Measurements from ENCODE around the gene SNX17. TPM values are rescaled to one million over a fixed set of nuclear protein-coding genes. Genes with fewer than 3 reads are reported as not detected.
"Not testable (repeated sequence)": the region's sequence is repeated elsewhere in the genome, so short reads cannot be mapped to it uniquely, and the experiment has no call there.

Gene SNX17
- total and polyA plus RNA-seq, 9 donors, result 72.3 to 111 (median 99.4) TPM

GRCh38 chr2:27336173-27336572, 34.2 kb upstream of the SNX17 start:
- no peaks in the 10 kb centered on the region for H3K9me3 ChIP-seq
- H3K27me3 ChIP-seq, result no peaks in the 10 kb centered on the region
- no peaks in the 10 kb centered on the region for H3K4me1 ChIP-seq (ENCODE audit: insufficient read depth)
- no peak for TF ChIP-seq EP300 (IDR thresholded peaks at IDR 0.05)
- TF ChIP-seq POLR2A (IDR thresholded peaks at IDR 0.05), result no peak
- TF ChIP-seq, protein P1, sequence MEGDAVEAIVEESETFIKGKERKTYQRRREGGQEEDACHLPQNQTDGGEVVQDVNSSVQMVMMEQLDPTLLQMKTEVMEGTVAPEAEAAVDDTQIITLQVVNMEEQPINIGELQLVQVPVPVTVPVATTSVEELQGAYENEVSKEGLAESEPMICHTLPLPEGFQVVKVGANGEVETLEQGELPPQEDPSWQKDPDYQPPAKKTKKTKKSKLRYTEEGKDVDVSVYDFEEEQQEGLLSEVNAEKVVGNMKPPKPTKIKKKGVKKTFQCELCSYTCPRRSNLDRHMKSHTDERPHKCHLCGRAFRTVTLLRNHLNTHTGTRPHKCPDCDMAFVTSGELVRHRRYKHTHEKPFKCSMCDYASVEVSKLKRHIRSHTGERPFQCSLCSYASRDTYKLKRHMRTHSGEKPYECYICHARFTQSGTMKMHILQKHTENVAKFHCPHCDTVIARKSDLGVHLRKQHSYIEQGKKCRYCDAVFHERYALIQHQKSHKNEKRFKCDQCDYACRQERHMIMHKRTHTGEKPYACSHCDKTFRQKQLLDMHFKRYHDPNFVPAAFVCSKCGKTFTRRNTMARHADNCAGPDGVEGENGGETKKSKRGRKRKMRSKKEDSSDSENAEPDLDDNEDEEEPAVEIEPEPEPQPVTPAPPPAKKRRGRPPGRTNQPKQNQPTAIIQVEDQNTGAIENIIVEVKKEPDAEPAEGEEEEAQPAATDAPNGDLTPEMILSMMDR (IDR thresholded peaks at IDR 0.05), result no peak
- DNase-seq, result no peak
- H3K36me3 ChIP-seq, result no peaks in the 10 kb centered on the region
- H3K27ac ChIP-seq, result no peak overlapping the region
- WGBS, 3 donors, result 91 to 95% (median 94%) methylated on average over 7 of the region's 7 CpGs
- intact Hi-C loops (cut with DNase I), result no loop called here
- no peak overlapping the region for H3K4me3 ChIP-seq

GRCh38 chr2:27347641-27348040, 22.8 kb upstream of the SNX17 start:
- no peak overlapping the region for H3K27ac ChIP-seq

GRCh38 chr2:27350106-27350693, 20.2 kb upstream of the SNX17 start:
- H3K36me3 ChIP-seq, result no peaks in the 10 kb centered on the region
- H3K9me3 ChIP-seq, result no peaks in the 10 kb centered on the region
- no peaks in the 10 kb centered on the region for H3K27me3 ChIP-seq
- H3K4me3 ChIP-seq, result no peak overlapping the region
- intact Hi-C loops (cut with DNase I), result no loop called here
- no peak for DNase-seq
- 66 to 75% (median 67%) methylated on average over 7 of the region's 7 CpGs for WGBS, 3 donors
- H3K27ac ChIP-seq, result no peak overlapping the region
- no peaks in the 10 kb centered on the region for H3K4me1 ChIP-seq (ENCODE audit: insufficient read depth)
- no peak for TF ChIP-seq POLR2A (IDR thresholded peaks at IDR 0.05)
- no peak for TF ChIP-seq EP300 (IDR thresholded peaks at IDR 0.05)
- TF ChIP-seq, protein P1 (IDR thresholded peaks at IDR 0.05), result no peak

More at GRCh38 chr2:27347641-27348040, 22.8 kb upstream of the SNX17 start:
- Histone ChIP-seq H3K4me3 (no peak overlapping the region), H3K27me3 (no peaks in the 10 kb centered on the region), H3K4me1 (ENCODE audit: insufficient read depth) (no peaks in the 10 kb centered on the region), H3K36me3 (no peaks in the 10 kb centered on the region), H3K9me3 (no peaks in the 10 kb centered on the region)
- intact Hi-C loops (cut with DNase I), result no loop called here
- DNase-seq, result no peak
- TF ChIP-seq, protein P1 (IDR thresholded peaks at IDR 0.05), result no peak
- TF ChIP-seq EP300 (IDR thresholded peaks at IDR 0.05) (no peak), POLR2A (IDR thresholded peaks at IDR 0.05) (no peak)
- 83 to 90% (median 90%) methylated on average over 2 of the region's 2 CpGs for WGBS, 3 donors

GRCh38 chr2:27351802-27352598, 18.4 kb upstream of the SNX17 start:
- no peak for DNase-seq
- intact Hi-C loops (cut with DNase I), result no loop called here
- TF ChIP-seq, protein P1 (IDR thresholded peaks at IDR 0.05), result no peak
- TF ChIP-seq EP300 (IDR thresholded peaks at IDR 0.05) (no peak), POLR2A (IDR thresholded peaks at IDR 0.05) (no peak)
- Histone ChIP-seq H3K27me3 (no peaks in the 10 kb centered on the region), H3K4me3 (no peak overlapping the region), H3K9me3 (no peaks in the 10 kb centered on the region), H3K4me1 (ENCODE audit: insufficient read depth) (peaks cover 2% of the 10 kb centered on the region), H3K27ac (no peak overlapping the region), H3K36me3 (no peaks in the 10 kb centered on the region)
- 69 to 72% (median 72%) methylated on average over 6 of the region's 6 CpGs for WGBS, 3 donors

DNA sequence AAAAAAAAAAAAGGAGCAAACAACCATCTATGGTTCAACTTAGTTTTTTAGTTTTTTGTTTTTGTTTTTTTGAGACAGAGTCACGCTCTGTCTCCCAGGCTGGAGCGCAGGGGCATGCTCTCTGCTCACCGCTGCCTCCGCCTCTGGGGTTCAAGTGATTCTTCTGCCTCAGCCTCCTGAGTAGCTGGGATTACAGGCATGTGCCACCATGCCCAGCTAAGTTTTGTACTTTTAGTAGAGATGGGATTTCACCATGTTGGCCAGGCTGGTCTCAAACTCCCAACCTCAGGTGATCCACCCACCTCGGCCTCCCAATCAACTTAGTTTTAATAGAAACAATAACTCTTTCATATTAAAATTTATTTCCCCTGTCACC, 17.0 kb upstream of the SNX17 start:
- H3K27ac ChIP-seq; H3K36me3 ChIP-seq; DNase-seq; H3K27me3 ChIP-seq; H3K9me3 ChIP-seq; H3K4me3 ChIP-seq; H3K4me1 ChIP-seq (ENCODE audit: insufficient read depth); intact Hi-C loops (cut with DNase I): not testable (repeated sequence)
- 94 to 97% (median 96%) methylated on average over 5 of the region's 5 CpGs for WGBS, 3 donors
